Measurements from ENCODE around the gene NDUFS2.

- TF ChIP-seq CTCF (IDR thresholded peaks at IDR 0.05) (no peak), POLR2A (IDR thresholded peaks at IDR 0.05) (no peak)
Observed at GRCh38 chr1:161198194-161198896, 3.8 kb upstream of the NDUFS2 start.

All from lower leg skin (tissue), 3 donors.